Suppressor macrophage treated with lipopolysaccharide for 1 hour (primary cell): ENCODE results near the gene IVL.

Experiments
- DNase-seq, 3 donors: peaks; one replicate each; pipeline ENCODE4 v3.0.0-alpha.2; 2020 to 2022

The IVL gene

DNA sequence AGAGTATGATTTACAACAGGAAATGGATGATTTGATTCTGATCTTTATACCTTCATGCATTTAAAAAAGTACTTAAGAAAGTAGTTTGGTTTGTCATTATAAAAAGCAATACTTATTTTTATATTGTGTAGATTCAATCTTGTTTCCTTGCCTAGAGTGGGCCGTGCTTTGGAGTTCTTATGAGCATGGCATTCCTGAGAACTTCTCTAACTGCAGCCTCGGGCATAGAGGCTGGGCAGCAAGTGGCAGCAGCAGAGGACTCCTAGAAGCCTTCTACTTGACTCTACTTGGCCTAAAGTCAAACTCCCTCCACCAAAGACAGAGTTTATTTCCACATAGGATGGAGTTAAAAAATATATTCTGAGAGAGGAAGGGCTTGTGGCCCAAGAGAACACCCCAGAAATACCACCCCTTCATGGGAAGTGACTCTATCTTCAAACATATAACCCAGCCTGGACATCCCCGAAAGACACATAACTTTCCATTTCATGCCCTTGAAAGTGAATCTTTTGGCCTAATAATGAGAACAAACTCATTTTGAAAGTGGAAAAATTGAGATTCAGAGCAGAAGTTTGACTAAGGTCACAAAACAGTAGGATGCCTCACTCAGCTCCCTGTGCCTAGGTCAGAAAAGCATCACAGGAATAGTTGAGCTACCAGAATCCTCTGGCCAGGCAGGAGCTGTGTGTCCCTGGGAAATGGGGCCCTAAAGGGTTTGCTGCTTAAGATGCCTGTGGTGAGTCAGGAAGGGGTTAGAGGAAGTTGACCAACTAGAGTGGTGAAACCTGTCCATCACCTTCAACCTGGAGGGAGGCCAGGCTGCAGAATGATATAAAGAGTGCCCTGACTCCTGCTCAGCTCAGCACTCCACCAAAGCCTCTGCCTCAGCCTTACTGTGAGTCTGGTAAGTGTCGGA, at the start of gene IVL:
Gene IVL, plus strand, starts transcription at position 861 of the 916 bp plus-strand sequence. CDS start 1,252 bp downstream, outside the sequence.
- no peak for DNase-seq

DNA sequence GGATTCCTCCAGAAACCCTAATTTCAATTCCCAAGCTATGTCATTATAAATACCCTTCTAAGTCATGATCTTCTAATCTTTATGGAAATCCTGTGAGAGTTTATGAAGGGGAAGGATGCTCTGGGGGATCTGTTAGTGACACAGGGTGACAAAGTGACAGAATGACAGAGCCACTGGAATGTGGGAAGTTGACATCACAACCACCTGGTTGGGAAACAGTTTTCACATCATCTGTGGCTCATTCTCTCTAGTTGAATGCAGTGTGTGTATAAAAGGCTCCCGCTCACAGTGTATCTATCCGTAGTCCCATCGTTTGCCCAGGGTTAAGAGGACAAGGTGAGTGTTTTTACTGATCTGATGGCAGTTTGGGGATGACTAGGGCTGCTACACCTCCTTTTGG, 48.6 kb upstream of the IVL start, which contains the start of gene LCE7A:
Gene LCE7A, plus strand, starts transcription at position 301 of the 400 bp plus-strand sequence. CDS start 702 bp downstream, outside the sequence.
- peak in 1 of 3 donors; percentile 5 for DNase-seq

DNA sequence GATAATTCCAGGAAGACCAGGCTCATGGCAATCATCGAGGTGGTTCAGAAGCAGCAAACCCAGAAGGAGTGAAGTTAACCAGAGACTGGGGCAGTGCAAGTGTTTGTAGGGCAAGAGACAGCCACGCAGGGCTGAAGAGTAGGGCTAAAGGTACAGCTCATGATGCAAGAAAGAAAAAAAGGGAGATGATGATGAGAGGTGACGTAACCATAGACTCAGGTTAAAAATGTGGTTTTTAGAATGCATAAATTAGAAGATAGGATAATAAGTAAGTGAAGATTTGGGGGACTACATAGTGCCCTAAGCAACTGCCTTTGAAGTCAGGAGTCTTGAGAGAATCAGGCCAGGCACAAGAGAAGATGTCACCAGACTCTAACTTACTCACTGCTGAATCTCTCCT, 48.2 kb upstream of the IVL start:
- DNase-seq: peak in 1 of 3 donors; percentile 11

DNA sequence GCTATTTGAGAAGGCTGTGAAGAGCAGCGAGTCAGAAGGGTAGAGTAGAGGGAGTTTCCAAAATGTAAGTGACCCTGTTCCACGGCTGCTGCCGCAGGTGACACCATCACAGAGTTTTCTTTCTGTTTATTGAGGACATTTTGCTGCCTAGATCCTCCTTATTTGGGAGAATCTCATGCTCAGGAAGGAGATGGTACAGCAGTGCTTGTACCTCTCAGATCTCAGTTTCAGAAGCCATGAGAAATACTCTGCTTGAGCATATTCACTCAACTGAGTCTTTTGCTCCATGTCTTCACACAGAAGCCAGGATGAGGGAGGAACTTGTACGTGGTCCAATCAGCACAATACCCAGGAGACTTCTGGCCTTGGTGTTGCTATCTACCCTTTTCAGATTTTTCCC, 47.0 kb upstream of the IVL start:
- peak in 1 of 3 donors; percentile 11 for DNase-seq

DNA sequence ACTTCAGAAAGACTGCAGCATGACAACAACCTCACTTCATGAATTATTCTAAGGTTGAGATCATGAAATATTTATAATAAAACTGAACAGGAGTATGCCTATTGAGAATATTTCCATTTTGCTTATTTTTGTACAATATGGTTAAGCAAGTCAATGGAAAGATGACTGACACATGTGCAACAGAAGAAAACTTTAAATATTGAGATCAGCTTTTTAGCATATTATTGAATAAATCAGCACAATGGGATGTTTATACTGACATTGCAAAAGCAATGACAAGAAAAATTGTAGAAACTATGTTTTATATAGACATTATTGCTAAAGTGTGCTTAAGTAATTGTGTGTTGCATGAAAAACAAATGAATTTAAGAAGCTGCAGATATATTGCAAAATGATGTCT, 43.9 kb upstream of the IVL start:
- DNase-seq: no peak

DNA sequence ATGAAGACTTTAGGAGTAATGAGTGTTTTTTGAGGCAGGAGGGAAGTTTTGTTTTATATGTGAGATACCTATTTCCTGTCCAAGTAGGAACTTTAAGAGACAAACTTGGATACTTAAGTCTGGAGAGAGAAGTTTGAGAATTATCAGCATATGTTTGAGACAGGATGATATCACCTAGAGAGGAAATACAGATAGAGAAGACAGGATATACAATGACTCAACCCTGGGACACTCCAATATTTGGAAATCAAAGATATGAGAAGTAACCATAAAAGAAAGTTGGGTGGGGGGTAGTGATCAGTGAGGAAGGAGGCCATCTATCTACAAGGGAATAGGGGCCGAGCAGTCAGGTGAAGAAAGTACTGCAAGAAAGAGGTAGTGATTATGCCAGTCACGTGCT, 42.0 kb upstream of the IVL start:
- DNase-seq: peak; percentile 3 to 25 (median 13)

DNA sequence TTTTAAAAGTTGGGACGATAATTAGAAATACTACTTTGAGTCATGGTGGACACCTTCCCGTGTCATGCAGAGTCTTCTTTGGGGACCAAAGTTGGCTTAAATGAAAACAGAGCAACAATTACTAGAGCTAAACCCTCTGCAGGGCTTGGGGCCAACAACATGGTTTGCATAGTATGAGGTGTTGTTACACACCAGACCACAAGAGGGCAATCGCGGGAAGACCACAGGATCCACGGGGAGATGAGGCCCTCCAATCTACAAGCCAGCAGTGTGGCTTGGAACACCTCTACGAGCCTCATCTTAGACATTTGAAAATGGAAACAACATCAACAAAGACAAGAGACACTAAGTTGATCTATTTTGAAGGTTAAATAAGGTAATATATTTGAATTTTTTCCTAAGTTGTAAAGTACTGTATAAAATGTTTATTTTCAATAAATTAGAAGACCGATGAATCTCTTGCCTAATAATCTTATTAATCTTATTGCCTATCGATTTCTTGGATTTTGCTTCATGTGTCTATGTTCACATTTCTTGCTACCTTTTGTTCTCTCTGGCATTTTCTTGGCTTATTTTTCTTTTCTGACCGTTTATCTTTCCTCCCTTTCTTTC, 38.4 kb upstream of the IVL start:
- peak; percentile 63 to 81 (median 80) for DNase-seq

DNA sequence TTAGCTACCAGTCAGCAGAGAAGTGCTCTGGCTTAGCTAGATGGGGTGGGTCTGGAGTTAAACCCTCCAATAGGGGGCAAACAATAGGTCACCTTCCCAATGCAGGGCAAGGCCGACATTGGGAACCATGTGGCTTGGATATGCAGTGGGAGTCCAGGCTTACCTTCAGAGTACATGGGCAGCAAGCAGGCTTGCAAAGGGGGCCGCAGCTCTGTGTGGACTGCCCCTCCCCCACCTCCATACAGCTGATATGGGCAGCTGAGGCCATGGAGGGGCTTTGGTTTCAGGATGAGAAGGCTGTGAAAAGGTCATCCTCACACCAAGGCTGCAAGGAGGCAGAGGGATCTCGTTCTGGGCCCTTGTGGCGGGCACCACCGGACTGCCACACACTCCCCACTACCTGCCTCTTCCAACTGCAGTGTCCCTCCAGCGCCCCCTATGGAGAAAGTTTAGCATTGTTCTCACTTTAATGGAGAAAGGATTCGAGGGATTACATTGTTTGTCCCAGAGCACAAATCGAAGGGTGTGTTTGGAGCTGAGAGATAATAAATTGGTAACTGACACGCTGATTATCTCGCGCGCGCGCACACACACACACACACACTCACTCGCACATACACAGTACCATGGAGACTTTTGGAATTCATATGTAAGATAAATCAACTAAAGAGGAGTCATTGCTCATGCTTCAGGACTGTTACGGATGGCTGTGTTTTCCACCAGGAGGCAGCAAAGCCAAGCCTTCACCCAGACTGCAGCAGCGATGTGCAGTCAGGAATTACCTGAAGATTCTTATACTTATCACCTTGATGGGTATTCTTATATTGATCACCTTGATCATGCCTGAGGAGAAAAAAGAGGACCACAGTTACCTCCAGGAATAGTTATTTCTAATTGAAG, 37.3 kb upstream of the IVL start:
- DNase-seq: peak; percentile 24 to 37 (median 31)

DNA sequence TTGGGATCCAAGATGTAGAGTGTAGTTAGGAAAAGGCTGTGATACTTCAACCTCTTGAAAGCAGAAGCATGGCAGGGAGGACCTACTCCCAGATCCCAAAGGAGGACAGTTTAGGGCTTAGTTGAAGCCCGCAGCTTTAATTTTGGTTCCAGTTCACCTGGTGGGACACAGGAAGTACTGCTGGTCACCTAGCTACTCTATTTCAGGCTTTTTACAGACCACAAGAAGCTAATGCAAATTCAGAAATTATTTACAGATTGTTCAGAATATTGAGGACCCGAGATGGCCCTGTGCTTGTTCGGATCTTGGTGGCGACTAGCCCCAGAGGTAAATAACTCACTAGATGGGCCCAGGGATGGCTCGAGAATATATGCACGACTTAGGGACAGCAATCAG, 36.6 kb upstream of the IVL start:
- no peak for DNase-seq

DNA sequence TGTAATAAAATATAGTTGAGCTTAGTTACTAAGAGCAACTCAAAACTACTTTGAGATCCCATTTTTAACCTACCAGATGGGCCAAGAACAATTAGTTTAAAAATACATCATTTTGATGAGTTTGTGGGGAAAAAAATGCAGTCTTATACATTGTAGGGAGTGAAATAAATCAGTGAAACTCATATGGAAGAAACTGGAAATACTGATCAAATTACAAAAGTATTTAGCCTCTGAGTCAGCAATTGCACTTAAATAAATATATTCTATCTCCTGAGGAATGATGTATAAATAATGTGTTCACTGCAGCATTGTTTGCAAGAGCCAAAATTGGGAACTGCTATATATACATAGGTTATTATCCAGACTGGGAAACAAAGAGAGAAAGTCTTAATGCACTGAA, 34.9 kb upstream of the IVL start:
- DNase-seq: no peak

DNA sequence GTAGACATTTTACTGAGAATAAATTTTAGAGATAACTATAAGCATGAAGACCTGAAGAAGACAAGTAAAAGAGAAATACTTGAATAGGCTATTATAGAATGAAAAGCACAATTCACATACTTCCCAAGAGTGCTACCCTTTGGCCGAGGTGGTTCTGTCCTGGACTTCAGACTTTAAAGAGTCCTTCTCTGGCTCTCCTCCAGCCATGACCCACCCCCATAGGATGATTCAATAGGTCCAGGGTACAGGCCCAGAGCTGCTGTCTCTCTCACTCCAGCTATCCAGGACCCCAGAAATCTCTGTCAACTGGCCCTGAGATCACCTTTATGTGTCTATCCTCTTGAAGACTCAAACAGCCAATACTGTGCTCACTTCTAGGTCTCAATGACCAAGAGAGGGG, 31.5 kb upstream of the IVL start:
- DNase-seq: no peak

DNA sequence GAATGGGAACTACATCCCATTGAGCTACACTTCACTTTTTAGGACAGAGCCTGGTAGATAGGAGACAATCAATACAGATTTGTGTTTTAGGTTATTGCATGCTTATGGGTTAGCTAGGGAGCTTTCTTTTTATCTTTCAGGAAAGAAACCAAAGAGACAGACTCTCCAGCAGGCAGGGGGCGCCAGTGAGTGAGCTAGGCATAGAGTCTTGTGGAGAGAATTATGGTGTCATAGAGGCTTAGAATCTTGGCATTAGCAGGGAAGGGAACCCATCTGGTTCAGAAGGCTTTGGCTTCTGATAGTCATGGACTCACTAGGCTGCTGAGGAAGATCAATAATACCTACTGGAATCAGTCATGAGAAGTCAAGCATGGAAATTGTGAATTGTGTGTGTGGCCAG, 30.3 kb upstream of the IVL start, which contains the start of gene SMCP:
Gene SMCP, plus strand, starts transcription at position 281 of the 400 bp plus-strand sequence. CDS start 6,101 bp downstream, outside the sequence.
- DNase-seq: peak; percentile 31 to 53 (median 41)

- no peak for DNase-seq
Measured at GRCh38 chr1:152879559-152880198, 28.7 kb upstream of the IVL start.

DNA sequence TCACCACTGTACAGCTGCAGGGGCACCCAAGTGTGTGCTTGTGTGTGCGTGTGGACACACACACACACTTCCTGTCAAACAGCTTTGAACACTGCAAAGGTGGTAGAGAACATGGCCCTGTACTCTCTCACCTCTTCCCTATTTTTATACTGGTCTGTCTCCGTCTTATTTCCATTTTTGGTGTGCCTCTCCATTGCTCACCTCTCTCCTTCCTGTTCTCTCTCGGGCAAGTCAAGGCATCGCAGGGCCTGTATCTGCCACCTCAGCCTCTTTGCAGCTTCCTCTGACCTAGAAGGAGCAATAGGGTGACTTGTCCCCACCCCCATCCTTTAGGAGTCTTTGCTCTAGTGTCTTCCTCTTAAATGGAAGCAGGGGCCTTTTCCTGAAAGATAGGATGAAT, 28.0 kb upstream of the IVL start:
- DNase-seq: no peak

GRCh38 chr1:152880907-152881306, 27.4 kb upstream of the IVL start:
- DNase-seq: no peak

- peak in 1 of 3 donors; percentile 16 for DNase-seq
Measured at GRCh38 chr1:152884085-152884484, 24.3 kb upstream of the IVL start.

- no peak for DNase-seq
Measured at GRCh38 chr1:152884506-152884905, 23.8 kb upstream of the IVL start.

DNA sequence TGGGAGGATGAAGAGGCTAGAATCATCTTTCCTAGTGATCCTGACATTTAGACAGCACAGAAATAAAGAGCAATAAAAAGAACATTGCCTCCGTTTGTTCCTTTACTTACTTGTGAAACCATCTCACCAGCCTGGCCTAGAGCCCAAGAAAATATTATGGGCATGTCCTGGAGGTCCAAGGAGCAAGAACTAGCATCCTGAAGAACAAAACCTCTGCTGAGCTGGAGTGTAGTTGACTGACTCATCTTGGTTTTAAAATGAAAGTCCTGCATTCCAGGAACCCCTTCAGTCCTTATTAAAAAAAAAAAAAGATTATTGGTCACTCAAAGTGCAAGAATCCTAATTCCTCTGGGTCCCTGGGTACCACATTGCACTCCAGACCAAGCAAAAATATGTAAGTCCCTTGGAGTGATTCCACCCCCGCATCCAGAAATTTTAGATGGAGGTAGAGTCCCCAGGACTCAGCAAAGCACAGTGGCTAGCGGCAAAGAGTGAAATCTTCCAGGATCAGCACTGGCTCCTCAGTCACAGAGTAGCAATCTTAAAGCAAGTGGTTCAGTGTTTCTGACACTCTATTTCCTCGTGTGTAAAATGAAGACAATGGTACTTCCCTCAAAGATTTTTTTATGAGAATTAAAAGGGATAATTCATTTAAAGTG, 23.3 kb upstream of the IVL start:
- no peak for DNase-seq

GRCh38 chr1:152886085-152886484, 22.3 kb upstream of the IVL start:
- DNase-seq: no peak

DNA sequence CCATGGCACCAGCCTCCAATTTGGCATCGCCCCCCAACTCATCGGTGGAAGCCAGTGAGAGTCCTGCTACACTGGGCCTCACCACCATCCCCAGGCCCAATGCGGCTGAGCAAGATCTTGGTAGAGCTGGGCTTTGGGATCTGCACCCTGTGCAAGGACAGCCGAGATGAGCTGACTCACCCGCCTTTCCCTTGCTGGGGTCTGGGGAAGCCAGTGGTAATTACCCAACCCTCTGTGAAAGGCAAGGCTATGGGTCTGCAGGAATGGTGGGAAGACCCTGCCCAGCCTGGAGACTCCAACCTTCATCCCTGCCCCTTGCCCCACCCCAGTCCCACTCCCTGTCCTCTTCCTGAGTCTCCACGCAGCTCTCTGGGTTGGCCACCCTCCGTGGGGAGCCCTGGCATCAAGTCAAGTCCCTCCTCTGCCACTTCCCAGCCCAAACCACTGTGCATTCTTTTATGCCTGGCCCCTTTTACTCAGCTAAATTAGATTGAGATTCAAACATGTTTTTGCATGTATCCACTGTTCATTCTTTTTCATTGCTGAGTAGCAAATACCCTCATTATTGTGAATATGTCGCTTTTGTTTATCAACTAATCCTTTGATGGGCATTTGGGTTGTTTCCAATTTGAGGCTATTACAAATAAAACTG, 21.5 kb upstream of the IVL start:
- DNase-seq: no peak

- no peak for DNase-seq
Measured at GRCh38 chr1:152888126-152888525, 20.2 kb upstream of the IVL start.
